ENCODE measurements around the gene CSRP1. TPM values are rescaled to one million over a fixed set of nuclear protein-coding genes. Genes with fewer than 3 reads are reported as not detected.
A peak's percentile ranks its signal among the peaks of the same experiment; 100 is the strongest.

CSRP1 gene
- total and polyA plus RNA-seq, 9 of the 15 experiments (the other 6 are each of a cell fraction or from before 2014, with no cell fraction given), result 6.8 to 39.4 (median 23.7) TPM

GRCh38 chr1:201487742-201488141 lies 19.2 kb downstream of the CSRP1 start:
- H3K36me3 ChIP-seq (ENCODE audit: control insufficient read depth, insufficient read depth, low read length), result no peaks in the 10 kb centered on the region
- in situ Hi-C loops (cut with MboI), result no loop called here
- no peaks in the 10 kb centered on the region for H4K20me1 ChIP-seq (replicated peaks; ENCODE audit: control insufficient read depth, insufficient read depth, low read length)
- FAIRE-seq, result no peak
- H3K4me2 ChIP-seq (ENCODE audit: insufficient read depth, low read length), result no peak overlapping the region
- H2AFZ ChIP-seq (ENCODE audit: low read depth, low read length), result no peak overlapping the region
- no TSS peak for BruUV-seq (replicated peaks)
- no peak overlapping the region for H3K27ac ChIP-seq (ENCODE audit: extremely low read depth, low read depth, low read length)
- no peak for ATAC-seq
- peaks cover 0 to 3% of the 10 kb centered on the region in 2 experiments; a peak in 4 of 5 replicates for H3K4me1 ChIP-seq (replicated peaks in 1 of 2; ENCODE audit: control insufficient read depth in 2 of 2, insufficient read depth in 2 of 2, low read length in 2 of 2)
- POLR2A ChIA-PET, result interaction anchor here (1.1 to 2.7 kb wide), 5 partner anchors 9 to 244 kb away, joined by 3 to 12 read pairs (median 4); no protein-coding TSS in a partner anchor
- H3K27me3 ChIP-seq (ENCODE audit: control insufficient read depth in 2 of 2, insufficient read depth in 2 of 2, low read length in 2 of 2), result no peaks in the 10 kb centered on the region; a peak in 1 of 5 replicates
- 32% methylated on average over 2 of the region's 2 CpGs for whole genome bisulfite sequencing (ENCODE audit: insufficient coverage, low coverage, missing lambda C conversion rate)
- no peak overlapping the region for H3K9ac ChIP-seq (ENCODE audit: insufficient read depth in 1 of 2, low read depth in 2 of 2, low read length in 2 of 2)
- no peak for TF ChIP-seq FOXA3 (CRISPR knock-in tag; conservative IDR thresholded peaks at IDR 0.05 in 1 of 2, IDR thresholded peaks at IDR 0.05 in 1 of 2)
- TF ChIP-seq USF2 (CRISPR knock-in tag; IDR thresholded peaks at IDR 0.05), result peak; percentile 20; the same call in 1 of the 2 replicates
- no peaks in the 10 kb centered on the region for H3K9me3 ChIP-seq (replicated peaks; ENCODE audit: control insufficient read depth, insufficient read depth, low read depth, low read length)
- no peaks in the 10 kb centered on the region for H3K9me1 ChIP-seq (ENCODE audit: control insufficient read depth, insufficient read depth, low read length)
- no peak for DNase-seq (ENCODE audit: extremely low read depth in 1 of 4, low spot score in 3 of 4)
- CTCF ChIA-PET (ENCODE audit: low intra/inter-chr PET ratio), result no interaction called here
- no peak overlapping the region for H3K4me3 ChIP-seq
- no peaks in the 10 kb centered on the region for H3K79me2 ChIP-seq (ENCODE audit: control insufficient read depth, insufficient read depth, low read length)
- intact Hi-C loops (cut with micrococcal nuclease), result no loop called here

- CTCF ChIA-PET (ENCODE audit: low intra/inter-chr PET ratio), result interaction anchor here (7.7 kb wide), 1 partner anchor 27 kb away, joined by 166 read pairs; no protein-coding TSS in a partner anchor
- ATAC-seq, result no peak
- Histone ChIP-seq H3K27me3 (ENCODE audit: control insufficient read depth in 2 of 2, insufficient read depth in 2 of 2, low read length in 2 of 2) (peaks cover 0 to 3% of the 10 kb centered on the region in 2 experiments; a peak in 1 of 5 replicates), H3K4me2 (ENCODE audit: insufficient read depth, low read length) (no peak overlapping the region), H3K4me3 (no peak overlapping the region), H3K9ac (ENCODE audit: insufficient read depth in 1 of 2, low read depth in 2 of 2, low read length in 2 of 2) (no peak overlapping the region), H3K27ac (ENCODE audit: extremely low read depth, low read depth, low read length) (no peak overlapping the region), H3K79me2 (ENCODE audit: control insufficient read depth, insufficient read depth, low read length) (no peaks in the 10 kb centered on the region), H4K20me1 (replicated peaks; ENCODE audit: control insufficient read depth, insufficient read depth, low read length) (no peaks in the 10 kb centered on the region; the same call in 1 of the 2 replicates), H3K9me3 (replicated peaks; ENCODE audit: control insufficient read depth, insufficient read depth, low read depth, low read length) (no peaks in the 10 kb centered on the region), H3K4me1 (replicated peaks in 1 of 2; ENCODE audit: control insufficient read depth in 2 of 2, insufficient read depth in 2 of 2, low read length in 2 of 2) (peaks cover 7 to 15% of the 10 kb centered on the region in 2 experiments), H3K36me3 (ENCODE audit: control insufficient read depth, insufficient read depth, low read length) (no peaks in the 10 kb centered on the region), H2AFZ (ENCODE audit: low read depth, low read length) (no peak overlapping the region), H3K9me1 (ENCODE audit: control insufficient read depth, insufficient read depth, low read length) (peaks cover 1% of the 10 kb centered on the region)
- WGBS (ENCODE audit: insufficient coverage, low coverage, missing lambda C conversion rate), result 6% methylated on average over 3 of the region's 3 CpGs
- intact Hi-C loops (cut with micrococcal nuclease), result no loop called here
- in situ Hi-C loops (cut with MboI), result no loop called here
- BruUV-seq (replicated peaks), result no TSS peak
- POLR2A ChIA-PET, result interaction anchor here (0.6 to 2.7 kb wide), 8 partner anchors 8 to 140 kb away, joined by 3 to 12 read pairs (median 4); no protein-coding TSS in a partner anchor
- FAIRE-seq, result peak; percentile 65
- peak in 2 of 4 experiments; percentile 37 to 47 for DNase-seq (ENCODE audit: extremely low read depth in 1 of 4, low spot score in 3 of 4)
- TF ChIP-seq HSF4 (CRISPR knock-in tag; IDR thresholded peaks at IDR 0.05; ENCODE audit: borderline replicate concordance) (no peak), ZNF146 (CRISPR knock-in tag; IDR thresholded peaks at IDR 0.05; ENCODE audit: unreplicated experiment) (no peak), ATF4 (CRISPR knock-in tag; IDR thresholded peaks at IDR 0.05) (peak; percentile 59), ZNF717 (CRISPR knock-in tag; IDR thresholded peaks at IDR 0.05) (no peak), L3MBTL2 (IDR thresholded peaks at IDR 0.05) (no peak), FOXK2 (conservative IDR thresholded peaks at IDR 0.05 in 1 of 2, IDR thresholded peaks at IDR 0.05 in 1 of 2; ENCODE audit: low read depth in 2 of 2) (peak in 1 of 2 experiments; percentile 33; a peak in 2 of 4 replicates), ARID1B (IDR thresholded peaks at IDR 0.05) (peak; percentile 24; the same call in 1 of the 2 replicates), NR3C1 (CRISPR knock-in tag; IDR thresholded peaks at IDR 0.05) (no peak), PKNOX1 (IDR thresholded peaks at IDR 0.05) (no peak), CBFA2T3 (IDR thresholded peaks at IDR 0.05) (peak; percentile 20), RBM34 (IDR thresholded peaks at IDR 0.05; ENCODE audit: borderline replicate concordance, insufficient read depth, low read length) (no peak), PML (IDR thresholded peaks at IDR 0.05; ENCODE audit: low read length) (no peak)
These were observed 20.7 kb downstream of the CSRP1 start for GRCh38 chr1:201486187-201486586.
